Panc1 (cell line): ENCODE measurements around the gene DPP8. TPM values are rescaled to one million over a fixed set of nuclear protein-coding genes. Genes with fewer than 3 reads are reported as not detected.
A peak's percentile ranks its signal among the peaks of the same experiment; 100 is the strongest.

ENCODE experiments used
- ATAC-seq: fragments of 200-7000 bp; cut with Tn5 transposase; 2 replicates; pipeline ENCODE4 v1.9.1; 2020; ENCODE audit warnings: mild to moderate bottlenecking, moderate library complexity
- BruUV-seq: library from RNA; stranded (reverse); fragments of 400-500 nt; replicated peaks from 2 replicates; lab custom pipeline; 2021; lab: Mats Ljungman, UMichigan
- CTCF ChIA-PET: fragments of 300-600 bp; sonication (Branson Sonifier 250); formaldehyde crosslinking; loops from one replicate; lab custom pipeline; 2022; ENCODE audit warnings: antibody characterized with exemption; lab: Charles Lee
- POLR2A ChIA-PET: fragments of 300-600 bp; sonication (Branson Sonifier 250); formaldehyde crosslinking; loops from one replicate; lab custom pipeline; 2022; ENCODE audit warnings: antibody characterized with exemption; lab: Charles Lee
- DNase-seq: peaks from one replicate; pipeline ENCODE4 v3.0.0-alpha.2; 2010; ENCODE audit warnings: low read depth, low spot score
- H3K27ac ChIP-seq: 2 replicates; pipeline ENCODE4 v1.5.1; 2011; ENCODE audit warnings: mild to moderate bottlenecking, low read length, inconsistent platforms
- H3K27me3 ChIP-seq: fragments of 200-500 bp; sonication (Bioruptor generic); 2 replicates; pipeline ENCODE4 v1.6.0; 2014; ENCODE audit warnings: low read length, inconsistent platforms; ENCODE audit not compliant: control insufficient read depth, insufficient read depth
- H3K36me3 ChIP-seq: fragments of 200-500 bp; sonication (Bioruptor generic); 2 replicates; pipeline ENCODE4 v1.5.1; 2014; ENCODE audit warnings: inconsistent platforms, mild to moderate bottlenecking, low read length, moderate library complexity; ENCODE audit not compliant: control insufficient read depth, insufficient read depth
- H3K4me1 ChIP-seq: 2 replicates; pipeline ENCODE4 v1.5.1; 2011; ENCODE audit warnings: inconsistent platforms, mild to moderate bottlenecking, low read length, moderate library complexity; ENCODE audit not compliant: control insufficient read depth, insufficient read depth
- H3K4me3 ChIP-seq, 2 experiments: 2 replicates each; pipeline ENCODE4 v1.5.1; 2011 to 2012; ENCODE audit warnings: low read depth in 2 of 2, low read length in 2 of 2, mild to moderate bottlenecking in 2 of 2, inconsistent platforms in 1 of 2, moderate library complexity in 1 of 2
- H3K9me3 ChIP-seq: fragments of 200-500 bp; sonication (Bioruptor generic); 2 replicates; pipeline ENCODE4 v1.5.1; 2014; ENCODE audit warnings: low read depth, mild to moderate bottlenecking, inconsistent platforms, low read length, moderate library complexity; ENCODE audit not compliant: control insufficient read depth, insufficient read depth
- POLR2AphosphoS5 ChIP-seq: IDR thresholded peaks from 2 replicates; pipeline ENCODE4 v1.6.1; 2012; ENCODE audit warnings: mild to moderate bottlenecking, low read depth, low read length, moderate library complexity
- SIN3A ChIP-seq: IDR thresholded peaks from 2 replicates; pipeline ENCODE4 v1.6.1; 2012; ENCODE audit warnings: low read depth, mild to moderate bottlenecking, low read length, moderate library complexity, borderline replicate concordance; ENCODE audit not compliant: insufficient read depth
- TCF7L2 ChIP-seq: IDR thresholded peaks from 2 replicates; pipeline ENCODE4 v1.6.1; 2011; ENCODE audit warnings: mild to moderate bottlenecking, low read depth, low read length, inconsistent platforms
- in situ Hi-C: cut with HindIII; loops from 2 replicates; pipeline ENCODE4 v1.10.0; 2016; ENCODE audit warnings: low sequenced_read_pairs, low pct_unique_long_range_greater_than_20kb
- intact Hi-C: fragments of 100-400 bp; cut with micrococcal nuclease; formaldehyde crosslinking; loops from one replicate; pipeline ENCODE4 v1.10.0; 2022; ENCODE audit not compliant: unreplicated experiment
- total RNA-seq: library from RNA; stranded (reverse); gene quantifications from one replicate; pipeline ENCODE4 v1.2.1, GENCODE V29; 2021; ENCODE audit not compliant: unreplicated experiment
- TF ChIP-seq, protein P1 (sequence below), 2 experiments: IDR thresholded peaks; 2 replicates each; pipeline ENCODE4 v1.6.1; 2011 to 2012; ENCODE audit warnings: low read depth in 2 of 2, control low read depth in 1 of 2, low read length in 1 of 2, mild to moderate bottlenecking in 1 of 2, moderate library complexity in 1 of 2; ENCODE audit not compliant: insufficient read depth in 1 of 2
- TF ChIP-seq, protein P2 (sequence below): fragments of 450-650 bp; IDR thresholded peaks from 2 replicates; pipeline ENCODE4 v1.5.1; 2017; ENCODE audit warnings: mild to moderate bottlenecking

DPP8 gene
- total RNA-seq, 1 experiment from 2014 or later, result 36.2 TPM

DNA sequence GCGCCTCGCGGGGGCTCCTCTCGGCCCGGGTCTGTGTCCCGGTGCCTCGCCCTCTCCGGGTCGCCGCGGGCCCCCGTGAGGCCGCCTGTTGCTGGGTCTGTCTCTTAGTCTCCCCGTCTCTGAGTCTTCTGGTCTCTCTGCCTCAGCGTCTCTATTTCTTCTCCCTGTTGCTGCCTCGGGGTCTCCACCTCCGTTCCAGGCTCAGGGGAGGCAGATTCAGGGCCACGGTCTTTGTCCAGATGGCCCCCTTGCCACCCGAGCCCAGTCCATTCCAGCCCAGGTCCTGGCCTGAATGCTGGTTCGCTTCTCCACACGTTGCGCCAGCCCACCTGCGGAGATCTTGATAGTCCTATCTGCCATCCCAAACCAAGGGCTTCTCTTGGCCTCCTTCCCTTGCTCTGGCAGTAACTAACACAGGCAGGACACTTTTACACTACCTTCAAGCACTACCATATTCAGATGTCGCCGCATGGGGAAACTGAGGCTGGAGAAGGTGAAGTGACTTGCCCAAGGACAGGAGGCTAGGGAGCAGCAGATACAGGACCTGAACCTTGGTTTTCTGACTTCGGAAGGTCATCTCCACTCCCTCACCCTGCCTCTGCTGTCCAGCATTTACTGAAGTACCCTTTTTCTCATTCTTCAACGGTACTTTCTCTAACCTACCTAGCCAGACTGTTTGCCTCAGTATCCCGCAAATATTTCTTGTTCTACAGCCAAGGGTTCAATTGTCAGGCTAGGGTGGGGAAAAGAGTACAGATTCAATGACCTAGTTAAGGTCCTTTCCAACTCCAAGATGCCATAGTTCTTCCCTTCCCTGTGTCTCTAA lies 94.1 kb downstream of the DPP8 start:
- Histone ChIP-seq H3K36me3 (no peaks in the 10 kb centered on the region), H3K4me3 (peak overlapping the region; percentile 39 to 40), H3K4me1 (peaks cover 9% of the 10 kb centered on the region), H3K27me3 (no peaks in the 10 kb centered on the region; the same call in 1 of the 2 replicates), H3K27ac (no peak overlapping the region), H3K9me3 (no peaks in the 10 kb centered on the region)
- no TSS peak for BruUV-seq
- intact Hi-C loops (no loop called here), in situ Hi-C loops (no loop called here)
- peak; percentile 29; the same call in 1 of the 2 replicates for ATAC-seq
- ChIA-PET POLR2A (no interaction called here), CTCF (no interaction called here)
- DNase-seq, result no peak
- TF ChIP-seq, protein P1, sequence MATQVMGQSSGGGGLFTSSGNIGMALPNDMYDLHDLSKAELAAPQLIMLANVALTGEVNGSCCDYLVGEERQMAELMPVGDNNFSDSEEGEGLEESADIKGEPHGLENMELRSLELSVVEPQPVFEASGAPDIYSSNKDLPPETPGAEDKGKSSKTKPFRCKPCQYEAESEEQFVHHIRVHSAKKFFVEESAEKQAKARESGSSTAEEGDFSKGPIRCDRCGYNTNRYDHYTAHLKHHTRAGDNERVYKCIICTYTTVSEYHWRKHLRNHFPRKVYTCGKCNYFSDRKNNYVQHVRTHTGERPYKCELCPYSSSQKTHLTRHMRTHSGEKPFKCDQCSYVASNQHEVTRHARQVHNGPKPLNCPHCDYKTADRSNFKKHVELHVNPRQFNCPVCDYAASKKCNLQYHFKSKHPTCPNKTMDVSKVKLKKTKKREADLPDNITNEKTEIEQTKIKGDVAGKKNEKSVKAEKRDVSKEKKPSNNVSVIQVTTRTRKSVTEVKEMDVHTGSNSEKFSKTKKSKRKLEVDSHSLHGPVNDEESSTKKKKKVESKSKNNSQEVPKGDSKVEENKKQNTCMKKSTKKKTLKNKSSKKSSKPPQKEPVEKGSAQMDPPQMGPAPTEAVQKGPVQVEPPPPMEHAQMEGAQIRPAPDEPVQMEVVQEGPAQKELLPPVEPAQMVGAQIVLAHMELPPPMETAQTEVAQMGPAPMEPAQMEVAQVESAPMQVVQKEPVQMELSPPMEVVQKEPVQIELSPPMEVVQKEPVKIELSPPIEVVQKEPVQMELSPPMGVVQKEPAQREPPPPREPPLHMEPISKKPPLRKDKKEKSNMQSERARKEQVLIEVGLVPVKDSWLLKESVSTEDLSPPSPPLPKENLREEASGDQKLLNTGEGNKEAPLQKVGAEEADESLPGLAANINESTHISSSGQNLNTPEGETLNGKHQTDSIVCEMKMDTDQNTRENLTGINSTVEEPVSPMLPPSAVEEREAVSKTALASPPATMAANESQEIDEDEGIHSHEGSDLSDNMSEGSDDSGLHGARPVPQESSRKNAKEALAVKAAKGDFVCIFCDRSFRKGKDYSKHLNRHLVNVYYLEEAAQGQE (IDR thresholded peaks at IDR 0.05; ENCODE audit: insufficient read depth in 1 of 2, low read depth in 2 of 2, low read length in 1 of 2), result no peak
- TF ChIP-seq SIN3A (no peak), TCF7L2 (no peak), POLR2AphosphoS5 (no peak)
- TF ChIP-seq, protein P2, sequence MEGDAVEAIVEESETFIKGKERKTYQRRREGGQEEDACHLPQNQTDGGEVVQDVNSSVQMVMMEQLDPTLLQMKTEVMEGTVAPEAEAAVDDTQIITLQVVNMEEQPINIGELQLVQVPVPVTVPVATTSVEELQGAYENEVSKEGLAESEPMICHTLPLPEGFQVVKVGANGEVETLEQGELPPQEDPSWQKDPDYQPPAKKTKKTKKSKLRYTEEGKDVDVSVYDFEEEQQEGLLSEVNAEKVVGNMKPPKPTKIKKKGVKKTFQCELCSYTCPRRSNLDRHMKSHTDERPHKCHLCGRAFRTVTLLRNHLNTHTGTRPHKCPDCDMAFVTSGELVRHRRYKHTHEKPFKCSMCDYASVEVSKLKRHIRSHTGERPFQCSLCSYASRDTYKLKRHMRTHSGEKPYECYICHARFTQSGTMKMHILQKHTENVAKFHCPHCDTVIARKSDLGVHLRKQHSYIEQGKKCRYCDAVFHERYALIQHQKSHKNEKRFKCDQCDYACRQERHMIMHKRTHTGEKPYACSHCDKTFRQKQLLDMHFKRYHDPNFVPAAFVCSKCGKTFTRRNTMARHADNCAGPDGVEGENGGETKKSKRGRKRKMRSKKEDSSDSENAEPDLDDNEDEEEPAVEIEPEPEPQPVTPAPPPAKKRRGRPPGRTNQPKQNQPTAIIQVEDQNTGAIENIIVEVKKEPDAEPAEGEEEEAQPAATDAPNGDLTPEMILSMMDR, result no peak

DNA sequence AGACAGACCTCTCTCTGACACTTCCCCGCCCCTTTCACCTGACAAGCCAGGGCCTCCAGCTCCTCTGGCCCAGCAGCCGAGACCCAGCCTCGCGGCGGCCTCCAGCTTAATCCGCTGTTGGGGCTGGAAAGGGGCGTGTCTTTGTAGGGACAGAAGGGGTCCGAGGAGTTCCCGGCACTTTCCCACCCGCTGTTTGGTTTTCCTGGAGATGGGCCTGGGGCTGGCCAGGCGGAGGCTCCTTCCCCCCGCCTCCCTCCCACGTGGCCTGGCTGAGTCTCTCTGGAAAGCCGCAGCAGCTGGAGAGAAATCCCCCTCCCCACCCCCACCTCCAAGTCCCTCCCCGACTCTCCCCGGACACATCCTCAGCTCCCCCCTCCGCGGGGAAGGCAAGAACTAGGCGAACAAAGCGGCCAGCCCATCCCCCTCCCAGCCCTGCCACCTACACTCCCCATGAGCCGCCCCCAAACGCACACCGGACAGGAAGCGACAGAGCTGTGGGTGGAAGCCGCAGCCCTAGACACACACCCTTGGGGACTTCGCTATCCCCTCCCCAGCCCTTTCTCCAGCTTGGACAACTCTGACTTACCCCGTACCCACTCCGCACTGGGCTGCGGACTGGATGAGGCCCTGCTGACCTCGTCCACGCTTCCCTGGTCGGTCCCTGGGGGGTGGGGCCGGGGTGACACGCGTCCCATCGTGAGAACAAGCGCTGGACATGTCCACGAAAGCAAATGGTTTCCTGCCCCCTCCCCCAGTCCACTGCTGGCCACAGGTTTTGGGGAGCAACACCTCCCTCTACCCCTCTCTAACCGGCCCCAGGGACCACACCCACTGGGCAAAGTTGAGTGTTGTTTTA lies 95.9 kb downstream of the DPP8 start:
- BruUV-seq, result no TSS peak
- 0 out of 2 replicates have a peak, but pooled peaks have one; percentile 2 for ATAC-seq
- Histone ChIP-seq H3K36me3 (no peaks in the 10 kb centered on the region), H3K27ac (peak overlapping the region; percentile 31), H3K27me3 (no peaks in the 10 kb centered on the region; the same call in 1 of the 2 replicates), H3K4me3 (peak overlapping the region; percentile 48 to 50), H3K9me3 (no peaks in the 10 kb centered on the region), H3K4me1 (peaks cover 17% of the 10 kb centered on the region)
- ChIA-PET POLR2A (interaction anchor here (0.5 to 0.6 kb wide), 4 partner anchors 12 to 125 kb away, joined by 3 to 7 read pairs (median 5); no protein-coding TSS in a partner anchor), CTCF (interaction anchor here (0.6 to 0.7 kb wide), 4 partner anchors 20 to 275 kb away, joined by 4 to 8 read pairs (median 6); no protein-coding TSS in a partner anchor)
- TF ChIP-seq, protein P1 (IDR thresholded peaks at IDR 0.05; ENCODE audit: insufficient read depth in 1 of 2, low read depth in 2 of 2, low read length in 1 of 2), result no peak
- TF ChIP-seq SIN3A, result no peak
- TF ChIP-seq TCF7L2, result no peak
- no peak for TF ChIP-seq POLR2AphosphoS5
- TF ChIP-seq, protein P2, result no peak
- DNase-seq, result no peak
- intact Hi-C loops (no loop called here), in situ Hi-C loops (no loop called here)
